ENCODE measurements around the gene HAND1. TPM values are rescaled to one million over a fixed set of nuclear protein-coding genes. Genes with fewer than 3 reads are reported as not detected.

HAND1 gene
- total and polyA plus RNA-seq, 8 donors, result 0.08 to 0.09 TPM; not detected in 6

DNA sequence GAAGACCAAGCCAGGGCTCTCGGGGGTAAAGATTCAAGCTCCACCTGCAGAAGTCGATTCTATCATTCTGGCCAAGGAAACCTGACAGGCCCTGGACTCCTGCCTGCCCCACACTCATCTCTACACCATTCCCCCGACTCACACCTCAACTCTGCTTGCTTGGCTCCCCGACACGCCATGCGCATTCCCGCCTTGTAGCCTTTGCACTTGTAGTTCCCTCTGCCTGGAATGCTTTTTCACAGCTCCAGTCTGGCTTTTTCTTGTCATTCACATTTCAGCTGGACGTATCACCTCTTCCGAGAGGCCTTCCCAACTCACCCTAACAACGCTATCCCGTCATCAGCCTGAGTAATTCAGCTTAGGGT is 28.7 kb upstream of the HAND1 start:
- Histone ChIP-seq H3K36me3 (no peaks in the 10 kb centered on the region), H3K27ac (no peak overlapping the region), H3K27me3 (no peaks in the 10 kb centered on the region), H3K4me1 (no peaks in the 10 kb centered on the region), H3K9me3 (no peaks in the 10 kb centered on the region), H3K4me3 (no peak overlapping the region)
- ATAC-seq (no peak), FAIRE-seq (no peak), DNase-seq (no peak)
- WGBS, 2 donors, result 80 to 81% methylated on average over 11 of the region's 11 CpGs
- intact Hi-C loops (cut with DNase I), result no loop called here
- TF ChIP-seq, protein P1, sequence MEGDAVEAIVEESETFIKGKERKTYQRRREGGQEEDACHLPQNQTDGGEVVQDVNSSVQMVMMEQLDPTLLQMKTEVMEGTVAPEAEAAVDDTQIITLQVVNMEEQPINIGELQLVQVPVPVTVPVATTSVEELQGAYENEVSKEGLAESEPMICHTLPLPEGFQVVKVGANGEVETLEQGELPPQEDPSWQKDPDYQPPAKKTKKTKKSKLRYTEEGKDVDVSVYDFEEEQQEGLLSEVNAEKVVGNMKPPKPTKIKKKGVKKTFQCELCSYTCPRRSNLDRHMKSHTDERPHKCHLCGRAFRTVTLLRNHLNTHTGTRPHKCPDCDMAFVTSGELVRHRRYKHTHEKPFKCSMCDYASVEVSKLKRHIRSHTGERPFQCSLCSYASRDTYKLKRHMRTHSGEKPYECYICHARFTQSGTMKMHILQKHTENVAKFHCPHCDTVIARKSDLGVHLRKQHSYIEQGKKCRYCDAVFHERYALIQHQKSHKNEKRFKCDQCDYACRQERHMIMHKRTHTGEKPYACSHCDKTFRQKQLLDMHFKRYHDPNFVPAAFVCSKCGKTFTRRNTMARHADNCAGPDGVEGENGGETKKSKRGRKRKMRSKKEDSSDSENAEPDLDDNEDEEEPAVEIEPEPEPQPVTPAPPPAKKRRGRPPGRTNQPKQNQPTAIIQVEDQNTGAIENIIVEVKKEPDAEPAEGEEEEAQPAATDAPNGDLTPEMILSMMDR (IDR thresholded peaks at IDR 0.05), result no peak

DNA sequence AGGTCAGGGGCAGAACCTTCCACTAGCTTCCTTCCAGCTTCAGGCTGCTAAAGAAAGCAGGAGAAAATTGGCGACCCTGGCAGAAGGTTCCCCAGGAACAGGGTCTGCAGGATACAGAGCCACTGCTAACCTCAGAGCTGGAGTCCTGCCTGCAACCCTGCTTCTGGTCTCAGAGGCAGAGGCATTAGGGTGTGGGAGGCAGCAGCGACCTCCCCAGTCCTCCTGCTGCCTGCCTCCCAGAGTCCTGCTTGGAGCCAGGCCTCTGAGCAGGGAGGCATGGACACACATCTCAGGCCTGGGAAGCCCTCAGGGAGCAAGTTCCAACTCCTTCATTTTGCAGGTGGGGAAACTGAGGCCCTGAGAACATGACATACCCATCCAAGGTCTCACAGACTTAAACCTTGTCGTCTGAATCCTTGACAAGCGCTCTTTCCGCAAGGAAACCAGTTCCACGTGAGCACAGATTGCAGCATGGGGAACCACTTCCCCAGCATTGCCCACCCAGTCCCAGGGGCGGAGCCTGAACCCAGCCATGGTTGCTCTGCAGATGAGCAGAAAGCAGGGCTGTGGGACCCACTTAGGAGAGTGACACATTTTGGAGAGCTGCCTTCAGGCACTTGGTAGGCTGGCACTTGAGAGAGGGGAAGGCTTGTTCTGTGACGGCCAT is 28.2 kb upstream of the HAND1 start:
- 78 to 82% methylated on average over 8 of the region's 8 CpGs for WGBS, 2 donors
- Histone ChIP-seq H3K4me3 (no peak overlapping the region), H3K36me3 (no peaks in the 10 kb centered on the region), H3K27me3 (no peaks in the 10 kb centered on the region), H3K27ac (no peak overlapping the region), H3K4me1 (no peaks in the 10 kb centered on the region), H3K9me3 (no peaks in the 10 kb centered on the region)
- no peak for ATAC-seq
- FAIRE-seq, result no peak
- TF ChIP-seq, protein P1 (IDR thresholded peaks at IDR 0.05), result no peak
- no peak for DNase-seq
- intact Hi-C loops (cut with DNase I), result no loop called here

DNA sequence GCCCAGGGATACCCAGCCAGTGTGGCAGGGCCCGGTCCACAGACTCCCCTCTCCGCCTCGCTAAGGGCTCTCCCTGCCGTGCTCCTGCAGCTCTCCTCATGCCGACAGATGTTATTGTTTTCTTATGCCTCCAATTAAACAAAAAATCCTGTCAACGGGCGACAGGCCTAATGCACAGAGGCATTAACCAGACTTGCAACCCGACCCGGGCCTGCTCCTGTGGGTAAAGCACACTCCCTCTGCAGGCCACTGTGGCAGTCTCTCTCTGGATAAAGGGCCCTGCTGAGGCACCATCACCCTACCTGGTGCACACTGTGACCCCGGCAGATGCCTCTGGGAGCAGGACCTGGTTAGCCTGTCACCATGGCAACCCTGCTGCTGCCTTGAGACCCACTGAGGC is 27.5 kb upstream of the HAND1 start:
- intact Hi-C loops (cut with DNase I), result no loop called here
- DNase-seq (no peak), FAIRE-seq (no peak), ATAC-seq (peak in 1 of 4 donors; percentile 20)
- no peaks in the 10 kb centered on the region for H3K27me3 ChIP-seq
- H3K27ac ChIP-seq, result no peak overlapping the region
- no peak overlapping the region for H3K4me3 ChIP-seq
- no peaks in the 10 kb centered on the region for H3K4me1 ChIP-seq
- H3K36me3 ChIP-seq, result no peaks in the 10 kb centered on the region
- TF ChIP-seq, protein P1 (IDR thresholded peaks at IDR 0.05), result no peak
- H3K9me3 ChIP-seq, result no peaks in the 10 kb centered on the region
- 68 to 71% methylated on average over 10 of the region's 10 CpGs for WGBS, 2 donors

DNA sequence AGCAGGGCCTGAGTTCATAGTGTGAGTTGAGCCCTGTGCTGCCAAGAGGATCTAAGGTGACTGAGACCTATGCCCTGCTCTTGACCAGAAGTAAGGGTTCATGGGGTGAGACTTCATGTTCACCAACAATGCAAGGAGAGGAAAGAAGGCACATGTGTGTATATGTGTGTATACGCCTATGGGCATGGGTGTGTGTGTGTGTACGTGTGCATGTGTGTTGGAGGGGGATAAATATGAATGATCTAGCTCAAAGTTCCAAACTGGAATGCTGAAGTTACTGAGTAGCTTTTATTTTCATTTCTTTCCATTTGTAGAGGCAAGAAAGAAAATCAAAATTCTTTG is 25.6 kb upstream of the HAND1 start:
- H3K27me3 ChIP-seq, result no peaks in the 10 kb centered on the region
- WGBS, 2 donors, result 88 to 93% methylated on average over 2 of the region's 2 CpGs

DNA sequence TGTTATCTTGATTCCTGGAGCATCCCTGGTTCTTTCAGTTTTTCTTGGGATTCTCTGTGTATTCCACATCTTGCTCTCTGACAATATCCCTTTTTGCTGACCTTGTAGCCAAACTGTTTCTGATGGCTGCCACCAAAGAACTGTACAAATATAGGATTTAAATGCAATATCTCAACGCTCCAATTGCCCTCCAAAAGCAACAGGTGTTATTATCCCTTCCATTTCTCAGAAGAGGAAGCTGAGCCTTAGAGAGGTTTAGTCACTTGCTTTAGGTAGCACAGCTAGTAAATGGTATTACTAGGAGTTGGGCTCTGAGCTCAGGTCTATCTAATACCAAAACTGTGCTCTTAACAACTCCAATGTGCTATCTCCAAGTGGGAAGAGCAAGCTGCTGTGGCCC is 24.2 kb upstream of the HAND1 start:
- intact Hi-C loops (cut with DNase I), result no loop called here
- no peaks in the 10 kb centered on the region for H3K9me3 ChIP-seq
- no peak for ATAC-seq
- H3K27ac ChIP-seq, result no peak overlapping the region
- no peak for FAIRE-seq
- no peak overlapping the region for H3K4me3 ChIP-seq
- no peaks in the 10 kb centered on the region for H3K36me3 ChIP-seq
- peaks cover 0 to 4% (median 0%) of the 10 kb centered on the region in 4 donors for H3K27me3 ChIP-seq
- H3K4me1 ChIP-seq, result no peaks in the 10 kb centered on the region
- TF ChIP-seq, protein P1 (IDR thresholded peaks at IDR 0.05), result no peak
- WGBS, 2 donors, result 72 to 77% methylated on average over 1 of the region's 1 CpG
- no peak for DNase-seq

More for the DNA sequence above, 25.6 kb upstream of the HAND1 start:
- no peaks in the 10 kb centered on the region for H3K9me3 ChIP-seq
- ATAC-seq (no peak), FAIRE-seq (no peak), DNase-seq (no peak)
- no peaks in the 10 kb centered on the region for H3K36me3 ChIP-seq
- H3K4me3 ChIP-seq, result no peak overlapping the region
- H3K4me1 ChIP-seq, result no peaks in the 10 kb centered on the region
- no peak overlapping the region for H3K27ac ChIP-seq
- intact Hi-C loops (cut with DNase I), result no loop called here
- TF ChIP-seq, protein P1 (IDR thresholded peaks at IDR 0.05), result no peak

All from pancreas (tissue), 10 donors.